HG03135 (cell line): ENCODE data around the gene KLK11.
"Not testable (repeated sequence)": the region's sequence is repeated elsewhere in the genome, so short reads cannot be mapped to it uniquely, and the experiment has no call there.

Source experiments
- ATAC-seq: cut with Tn5 transposase; IDR thresholded peaks from one replicate; pipeline ENCODE4 v1.9.1; 2021; ENCODE audit warnings: mild to moderate bottlenecking, moderate library complexity; ENCODE audit not compliant: unreplicated experiment

Gene KLK11

DNA sequence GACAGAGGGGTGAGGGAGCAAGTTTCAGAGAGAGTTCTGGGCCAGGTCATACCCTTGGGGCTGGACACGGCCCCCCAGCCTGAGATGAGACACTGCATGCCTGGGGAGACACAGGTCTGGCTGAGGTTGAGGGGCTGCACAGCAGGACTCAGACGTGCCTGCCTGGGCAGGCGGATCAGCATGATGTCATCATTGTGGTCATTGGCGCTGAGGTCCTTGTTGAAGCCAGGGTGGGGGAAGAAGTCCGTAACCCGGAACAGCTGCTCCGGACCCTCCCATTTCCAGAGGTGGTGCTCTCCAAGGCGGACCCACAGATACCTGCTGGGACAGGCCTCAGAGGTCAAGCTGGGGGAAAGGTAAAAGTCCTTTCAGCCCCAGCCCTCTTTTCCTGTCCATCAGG lies 20.0 kb downstream of the KLK11 start:
- no peak for ATAC-seq

DNA sequence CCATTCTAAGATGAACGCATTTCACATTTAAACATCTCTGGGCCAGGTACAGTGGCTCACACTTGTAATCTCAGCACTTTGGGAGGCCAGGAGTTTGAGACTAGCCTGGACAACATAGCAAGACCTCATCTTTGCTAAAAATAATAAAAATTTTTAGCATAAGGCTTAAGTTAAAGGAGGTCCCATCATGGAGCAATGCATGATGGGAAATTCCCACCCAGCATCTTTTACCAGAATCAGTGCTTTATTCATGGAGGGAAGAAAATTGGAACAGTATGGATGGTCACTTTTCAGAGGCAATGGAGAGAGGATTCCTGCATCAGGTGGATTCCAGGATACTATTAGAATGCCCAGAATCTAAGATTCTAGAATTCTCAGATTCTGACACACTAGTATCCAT lies 21.2 kb downstream of the KLK11 start:
- no peak for ATAC-seq

DNA sequence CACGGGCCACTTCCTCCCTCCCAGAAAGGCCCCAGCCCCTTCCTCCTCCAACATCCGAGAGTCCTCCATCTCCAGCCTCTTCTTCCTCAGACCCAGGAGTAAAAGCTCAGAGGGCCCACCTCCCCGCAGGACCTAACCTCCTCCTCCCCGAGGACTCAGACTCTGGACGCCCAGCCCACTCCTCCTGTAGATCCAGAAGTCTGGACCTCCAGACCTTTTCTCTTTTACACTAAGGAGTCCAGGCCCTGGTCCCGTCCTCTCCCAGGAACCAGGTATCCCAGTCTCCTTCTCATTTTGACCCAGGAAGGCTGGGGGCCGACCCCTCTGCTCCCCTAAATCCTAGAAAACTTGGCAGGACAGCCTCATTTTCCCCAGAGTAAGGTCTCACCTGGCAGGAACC lies 23.1 kb downstream of the KLK11 start:
- ATAC-seq, result no peak

DNA sequence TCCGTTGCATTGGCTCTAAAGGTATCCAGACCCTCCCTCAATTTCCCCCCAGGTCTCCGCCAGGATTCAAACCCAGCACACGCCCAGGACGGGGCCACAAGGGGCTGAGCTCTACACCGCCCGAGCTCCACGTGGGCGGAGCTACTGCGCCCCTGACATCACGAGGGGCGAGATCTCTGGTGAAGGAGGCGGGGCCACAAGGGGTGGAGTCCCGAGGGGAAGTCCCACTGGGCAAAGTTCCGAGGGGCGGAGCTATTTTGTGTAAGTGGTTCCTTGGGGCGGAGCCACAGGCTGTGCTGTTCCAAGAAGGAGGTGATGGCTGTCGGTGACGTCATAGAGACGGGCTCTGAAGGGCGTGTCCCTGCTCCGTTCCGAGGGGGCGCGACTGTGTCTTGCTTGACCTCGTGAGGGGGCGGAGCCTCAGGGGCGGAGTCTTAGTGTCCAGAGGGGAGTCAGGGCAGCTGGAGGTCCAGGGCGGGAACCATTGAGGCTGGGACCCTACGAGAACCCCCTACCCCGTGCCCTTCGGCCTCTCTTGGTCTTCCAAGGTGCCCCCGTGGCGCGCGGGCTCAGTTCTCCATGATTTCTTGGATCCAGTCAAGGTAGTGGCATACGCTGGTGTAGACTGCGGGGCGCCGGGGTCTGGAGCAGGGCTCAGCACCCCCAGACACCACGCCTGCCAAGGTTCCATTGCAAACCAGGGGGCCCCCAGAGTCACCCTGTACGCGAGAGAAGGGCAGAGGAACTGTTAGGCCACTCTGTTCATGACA lies 23.7 kb downstream of the KLK11 start:
- no peak for ATAC-seq

DNA sequence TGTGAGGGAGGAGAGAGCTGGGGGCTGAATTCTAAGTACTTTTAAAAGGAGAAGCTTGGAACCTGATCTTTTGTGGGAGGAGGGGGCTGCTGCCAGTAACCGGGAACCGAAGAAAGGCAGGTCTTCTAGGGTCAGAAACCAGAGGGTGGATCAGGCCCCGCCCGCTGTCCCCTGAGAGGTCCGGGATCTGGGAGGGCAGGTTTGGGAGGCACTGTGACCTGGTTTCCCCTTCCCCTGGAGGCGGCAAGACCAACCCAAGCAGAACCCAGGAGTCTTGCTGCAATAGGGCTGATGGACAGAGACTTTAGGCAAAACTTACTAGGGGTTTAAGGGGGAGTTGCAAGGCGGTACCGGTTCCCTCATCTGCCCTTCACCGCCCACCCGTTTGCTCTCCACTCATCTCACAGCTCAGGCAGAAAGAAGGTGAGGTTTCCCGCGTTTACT lies 24.3 kb downstream of the KLK11 start:
- ATAC-seq, result no peak

DNA sequence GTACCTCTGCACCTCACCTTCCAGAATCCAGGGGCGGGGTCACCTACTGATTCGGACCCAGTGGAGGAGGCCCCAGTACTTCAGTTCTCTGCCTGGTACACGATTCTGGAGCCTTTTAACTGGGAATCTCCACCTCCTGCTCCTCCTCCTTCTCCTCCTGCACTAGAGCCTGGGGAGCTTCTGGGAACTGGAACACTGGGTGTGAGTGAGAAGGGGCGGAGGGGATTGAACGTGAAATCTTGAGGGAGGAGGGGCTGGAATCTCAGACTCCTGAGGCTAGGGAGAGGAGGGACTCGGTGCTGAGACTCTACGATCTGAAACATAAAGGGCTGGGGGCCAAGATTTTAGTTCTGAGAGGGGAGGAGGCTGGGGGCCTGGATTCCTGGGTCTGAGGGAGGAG lies 24.9 kb downstream of the KLK11 start, which contains the start of gene KLK8:
Gene KLK8 (minus strand): TSS at position 90 of the 400 bp plus-strand sequence. CDS start 437 bp downstream, outside the sequence.
- no peak for ATAC-seq

DNA sequence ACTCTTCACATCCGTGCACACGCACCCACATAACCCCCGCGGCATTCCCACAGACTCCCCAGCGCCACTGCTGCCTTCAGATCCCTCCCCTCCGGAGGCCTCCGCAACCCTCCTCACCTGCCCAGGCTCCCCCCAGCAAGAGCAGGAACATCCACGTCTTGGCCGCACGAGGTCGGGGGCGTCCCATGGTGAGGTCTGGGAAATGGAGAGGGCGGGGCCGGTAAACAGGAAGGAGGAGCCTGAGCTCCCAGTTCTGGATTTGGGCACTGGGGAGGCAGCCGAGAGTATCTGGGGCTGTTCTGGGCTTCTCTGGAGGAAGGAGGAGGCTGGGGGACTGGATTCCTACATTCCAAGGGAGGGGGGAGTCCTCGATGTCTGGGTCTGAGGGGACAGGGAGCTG lies 25.4 kb downstream of the KLK11 start:
- ATAC-seq, result no peak

DNA sequence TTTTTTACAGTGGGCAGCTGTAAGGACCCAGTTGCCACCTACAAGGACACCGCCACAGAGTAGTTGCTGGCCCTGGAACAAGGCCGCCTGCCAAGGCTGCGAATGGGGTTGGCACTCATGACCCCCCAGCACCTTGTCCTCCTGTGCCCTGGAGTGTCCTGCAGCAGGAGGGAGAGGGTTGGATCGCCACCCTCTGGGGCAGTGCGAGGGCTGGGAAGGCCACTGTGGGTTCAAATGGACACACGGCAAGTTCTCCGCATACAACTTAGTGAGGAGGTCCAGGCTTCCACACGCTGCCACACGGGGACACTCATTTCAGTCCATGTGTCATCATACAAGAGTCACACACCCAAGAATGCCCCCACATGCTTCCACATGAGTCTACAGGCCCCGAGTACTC lies 26.0 kb downstream of the KLK11 start:
- no peak for ATAC-seq

DNA sequence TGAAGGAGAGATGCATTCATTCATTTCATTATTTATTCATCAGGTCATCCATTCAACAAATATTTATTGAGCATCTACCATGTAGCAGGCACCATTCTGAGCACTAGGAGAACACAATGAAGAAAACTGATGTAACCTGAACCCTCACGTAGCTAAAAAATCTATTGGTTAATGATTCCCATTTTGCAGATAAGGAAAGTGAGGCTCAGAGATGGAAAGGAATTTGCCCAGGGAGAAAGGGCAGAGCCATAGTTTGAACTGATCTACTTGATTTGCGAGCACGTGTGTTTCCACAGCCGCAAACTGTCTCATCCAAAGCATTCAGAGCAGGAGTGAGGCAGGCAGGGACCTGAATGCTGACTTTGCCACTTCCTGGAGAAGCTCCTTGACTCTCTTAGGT lies 27.7 kb downstream of the KLK11 start:
- no peak for ATAC-seq

DNA sequence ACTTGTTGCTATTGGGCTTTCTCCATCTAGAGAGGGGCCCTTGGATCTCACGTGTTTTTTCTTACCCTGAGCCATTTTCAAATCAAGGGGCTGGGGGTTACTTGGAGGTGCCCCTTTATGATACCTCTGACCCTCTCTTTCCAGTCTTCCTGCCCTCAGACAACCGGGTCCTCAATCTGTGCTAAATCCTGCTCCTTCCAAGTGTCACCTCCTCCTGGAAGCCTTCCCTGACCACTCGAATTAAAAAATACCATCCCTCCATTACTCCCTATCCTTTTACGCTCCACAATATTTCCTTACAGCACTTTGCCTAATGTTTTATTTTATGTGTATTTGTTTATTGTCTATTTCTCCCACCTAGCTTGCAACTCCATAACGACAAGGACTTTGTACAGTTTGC lies 28.4 kb downstream of the KLK11 start:
- no peak for ATAC-seq

DNA sequence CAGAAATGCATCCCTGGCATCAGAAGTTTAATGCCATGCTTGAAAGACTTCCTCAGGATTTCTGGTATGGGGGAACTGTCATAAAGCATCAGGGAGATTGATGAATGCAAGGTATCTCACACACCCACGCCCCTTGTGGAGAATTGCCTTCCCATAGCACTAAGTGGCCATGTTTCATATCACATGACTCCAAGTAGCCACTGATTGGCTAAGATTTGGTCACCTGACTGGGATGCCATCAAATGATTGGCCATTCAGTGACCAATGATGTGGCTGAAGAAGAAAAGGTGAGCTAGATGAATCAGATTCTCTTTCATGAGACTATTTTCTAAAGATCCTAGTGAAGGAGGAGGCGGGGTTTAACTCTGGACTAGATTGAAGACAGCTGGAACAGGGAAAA lies 32.3 kb downstream of the KLK11 start:
- ATAC-seq, result no peak

DNA sequence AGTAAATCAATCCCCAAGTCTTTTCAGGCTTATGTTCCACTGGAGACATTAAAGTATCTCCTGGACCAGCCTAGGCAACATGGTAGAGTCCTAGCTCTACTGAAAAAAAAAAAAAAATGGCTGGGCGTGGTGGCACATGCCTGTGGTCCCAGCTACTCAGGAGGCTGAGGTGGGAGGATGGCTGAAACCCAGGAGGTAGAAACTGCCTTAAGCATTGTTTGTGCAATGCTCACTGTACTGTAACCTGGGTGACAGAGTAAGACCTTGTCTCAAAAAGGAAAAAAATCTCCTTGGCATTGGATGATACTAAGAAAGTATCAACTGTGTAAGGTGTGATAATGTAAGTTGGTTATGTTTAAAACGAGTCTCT lies 33.8 kb downstream of the KLK11 start:
- ATAC-seq, result no peak

DNA sequence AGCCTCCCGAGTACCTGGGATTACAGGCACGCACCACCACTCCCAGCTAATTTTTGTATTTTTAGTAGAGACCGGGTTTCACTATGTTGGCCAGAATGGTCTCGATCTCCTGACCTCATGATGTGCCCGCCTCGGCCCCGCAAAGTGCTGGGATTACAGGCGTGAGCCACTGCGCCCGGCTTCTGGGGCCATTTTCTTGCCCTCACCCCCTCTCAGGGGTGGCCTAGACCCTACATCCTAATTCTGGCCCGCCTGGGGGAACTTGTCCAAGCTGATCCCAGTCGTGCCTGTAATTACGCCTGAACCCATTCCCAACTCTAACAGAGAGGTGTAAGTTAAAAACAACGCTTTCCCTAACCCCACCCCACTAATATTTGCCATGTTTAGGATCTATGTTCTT lies 42.0 kb downstream of the KLK11 start:
- ATAC-seq, result not testable (repeated sequence)

DNA sequence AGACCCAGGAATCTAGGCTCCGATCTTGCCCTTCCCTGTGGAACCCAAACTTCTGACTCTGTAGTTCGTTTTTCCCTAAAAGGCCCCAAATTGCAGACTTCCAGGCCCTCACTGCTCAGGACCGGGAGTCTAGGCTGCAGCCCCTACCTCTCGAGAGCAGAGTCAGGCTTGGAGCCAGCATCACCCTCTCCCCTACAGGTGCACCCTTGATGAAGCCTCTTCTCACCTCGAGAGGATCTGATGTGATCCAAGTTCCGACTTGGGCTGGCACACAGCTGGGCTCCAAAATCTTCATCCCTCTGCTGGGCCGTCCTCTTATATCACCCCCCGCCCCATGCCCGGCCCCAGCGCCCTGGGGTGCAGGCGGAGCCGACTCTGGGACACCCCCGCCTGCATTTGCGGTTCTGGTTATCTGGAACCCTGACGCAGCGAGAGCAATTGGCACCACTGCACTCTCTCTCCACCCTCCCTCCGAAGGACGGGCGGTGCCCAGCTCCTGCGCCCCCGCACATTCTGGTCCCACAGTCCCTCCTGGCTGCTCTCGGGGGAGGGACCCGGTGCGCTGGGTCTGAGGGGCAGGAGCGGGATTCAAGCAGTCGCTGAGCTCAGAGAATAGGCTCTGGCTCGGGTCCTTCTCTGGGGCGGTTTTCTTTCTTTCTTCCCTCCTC lies 42.7 kb downstream of the KLK11 start, which contains the start of gene KLK7:
Gene KLK7 (minus strand): TSS at position 293 of the 668 bp plus-strand sequence. CDS start 1,518 bp downstream, outside the sequence.
- no peak for ATAC-seq

DNA sequence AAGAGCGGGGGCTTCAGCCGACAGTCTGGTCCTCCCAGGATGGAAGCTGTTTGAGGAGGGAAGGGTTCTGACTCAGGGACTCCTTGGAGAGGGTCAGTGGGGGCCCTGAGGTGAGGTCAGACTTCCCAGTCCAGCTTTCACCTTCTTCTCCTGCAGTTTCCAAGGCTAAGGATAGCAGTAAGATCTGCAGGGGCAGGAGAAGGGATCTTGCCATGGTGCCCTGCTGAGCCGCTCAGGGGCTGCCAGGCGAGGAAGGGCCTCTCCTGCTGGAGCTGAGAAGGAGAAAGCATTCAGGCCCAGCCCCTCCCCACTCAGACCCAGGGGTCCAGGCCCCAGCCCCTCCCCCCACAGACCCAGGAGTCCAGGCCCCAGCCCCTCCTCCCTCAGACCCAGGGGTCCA lies 44.2 kb downstream of the KLK11 start:
- ATAC-seq, result no peak

DNA sequence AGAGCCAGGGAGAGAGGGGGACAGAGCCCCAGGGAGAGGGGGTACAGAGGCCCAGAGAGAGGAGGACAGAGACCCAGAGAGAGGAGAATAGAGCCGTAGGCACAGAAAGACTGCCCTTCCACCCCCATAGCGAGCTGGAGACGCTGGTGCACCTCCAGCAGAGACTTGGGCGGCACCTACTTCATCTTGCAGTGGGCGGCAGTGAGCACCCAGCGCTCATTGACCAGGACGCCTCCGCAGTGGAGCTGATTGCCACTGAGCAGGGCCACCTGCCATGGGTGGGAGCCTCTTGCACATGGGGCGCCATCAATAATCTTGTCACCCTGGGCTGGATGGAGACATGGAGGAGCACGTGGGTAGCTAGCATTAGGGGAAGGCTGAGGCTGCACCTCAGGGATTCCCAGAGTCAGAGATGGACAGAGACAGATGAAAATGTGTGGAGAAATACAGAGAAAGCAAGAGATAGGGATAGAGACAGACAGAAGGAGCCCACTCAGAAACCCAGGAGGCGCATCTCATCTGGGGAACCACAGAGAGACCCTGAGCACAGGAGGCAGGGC lies 44.7 kb downstream of the KLK11 start:
- ATAC-seq, result no peak

DNA sequence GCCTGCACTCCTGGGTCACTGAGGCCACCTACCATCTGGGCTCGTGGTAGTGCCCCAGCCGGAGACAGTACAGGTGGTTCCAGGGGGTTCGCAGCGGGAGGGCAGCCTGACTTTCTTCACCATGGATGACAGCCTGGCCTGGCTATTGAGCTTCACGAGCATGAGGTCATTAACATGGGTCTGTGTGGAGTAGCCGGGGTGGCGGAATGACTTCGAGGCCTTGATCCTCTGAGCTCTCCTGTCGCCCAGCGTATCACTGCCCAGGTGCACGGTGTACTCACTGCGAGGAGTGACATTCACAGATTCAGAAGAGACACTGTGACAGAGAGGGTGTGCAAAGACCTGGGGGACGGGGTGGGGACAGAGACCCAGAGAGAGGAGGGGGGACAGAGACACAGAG lies 46.2 kb downstream of the KLK11 start:
- no peak for ATAC-seq

DNA sequence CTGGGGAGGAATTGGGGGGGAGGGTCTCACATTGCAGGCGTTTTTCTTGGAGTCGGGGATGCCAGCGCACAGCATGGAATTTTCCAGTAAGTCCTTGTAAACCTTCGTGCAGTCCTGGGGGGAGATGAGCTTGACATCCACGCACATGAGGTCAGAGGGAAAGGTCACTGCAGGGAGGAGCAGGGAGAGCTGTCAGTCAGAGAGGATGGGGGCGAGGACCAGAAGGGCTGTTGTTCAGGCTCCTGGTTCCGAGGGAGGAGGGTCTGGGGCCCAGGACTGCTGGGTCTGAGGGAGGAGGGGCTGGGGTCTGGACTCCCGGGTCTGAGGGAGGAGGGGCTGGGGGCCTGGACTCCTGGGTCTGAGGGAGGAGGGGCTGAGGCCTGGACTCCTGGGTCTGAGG lies 46.7 kb downstream of the KLK11 start:
- no peak for ATAC-seq

DNA sequence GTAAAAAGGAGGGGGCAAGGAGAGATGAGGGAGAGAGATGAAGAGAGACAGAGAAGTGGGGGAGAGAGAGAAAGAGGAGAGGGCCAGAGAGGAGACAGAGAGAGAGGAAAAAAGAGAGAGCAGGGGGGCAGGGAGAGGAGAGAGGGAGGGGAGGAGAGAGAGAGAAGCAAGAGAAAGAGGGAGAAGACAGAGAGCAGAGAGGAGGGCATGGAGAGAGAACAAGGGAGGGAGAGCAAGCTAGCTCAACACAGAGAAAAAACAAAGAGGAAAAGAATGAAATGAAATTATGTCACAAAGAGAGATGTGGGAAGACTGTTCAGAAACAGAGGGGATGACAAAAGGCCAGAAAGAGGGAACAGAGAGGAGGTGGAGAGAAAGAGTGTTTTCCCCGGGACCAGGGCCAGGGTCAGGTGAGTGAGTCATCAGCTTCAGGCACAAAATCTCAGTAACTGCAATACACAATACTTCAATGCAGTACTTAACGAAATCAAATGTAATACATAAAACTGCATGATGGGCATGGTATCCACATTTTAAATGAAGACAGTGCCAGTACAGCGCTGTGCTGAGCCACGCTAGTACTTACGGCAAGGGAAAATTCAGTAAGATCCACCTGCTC lies 47.5 kb downstream of the KLK11 start:
- ATAC-seq, result no peak

DNA sequence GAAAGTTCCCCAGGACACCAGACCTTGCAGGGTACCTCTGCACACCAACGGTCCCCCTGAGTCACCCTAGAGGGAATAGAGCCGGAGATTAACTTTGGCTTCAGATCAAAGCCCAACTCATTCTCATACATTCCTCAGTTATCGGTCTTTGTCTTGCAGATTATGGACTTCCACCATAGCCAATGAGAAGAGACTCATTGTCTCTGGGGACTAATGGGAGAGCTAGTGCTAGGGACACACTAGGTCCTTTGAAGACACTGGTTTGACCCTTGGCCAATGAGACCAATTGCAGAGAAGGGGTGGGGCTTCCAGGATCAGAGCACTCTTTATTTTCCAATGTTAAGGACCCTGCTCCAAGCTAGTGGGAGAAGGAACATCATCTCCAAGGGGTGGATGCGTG lies 48.8 kb downstream of the KLK11 start:
- no peak for ATAC-seq

DNA sequence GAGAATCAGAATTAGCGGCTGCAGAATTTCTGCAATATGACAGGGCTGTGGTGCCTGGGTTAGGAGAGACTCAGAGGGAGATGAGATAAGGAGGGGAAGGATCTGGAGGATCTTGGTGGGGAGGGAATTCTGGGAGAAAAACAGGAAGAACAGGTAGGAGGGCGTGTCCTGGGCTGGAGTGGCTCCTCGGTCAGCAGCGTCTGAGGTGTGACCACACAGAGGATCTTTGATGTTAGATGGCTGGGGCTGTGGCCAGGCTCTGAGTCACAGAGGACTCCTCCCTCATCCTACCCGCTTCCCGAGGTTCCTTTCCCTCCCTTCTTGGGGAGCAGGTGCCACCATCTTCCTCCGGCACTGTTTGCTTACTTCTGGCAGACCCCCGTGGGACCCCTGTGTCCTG lies 50.6 kb downstream of the KLK11 start:
- no peak for ATAC-seq
